CD8-positive, alpha-beta memory T cell (primary cell): ENCODE measurements around the gene SYT11. TPM values are rescaled to one million over a fixed set of nuclear protein-coding genes. Genes with fewer than 3 reads are reported as not detected.
A peak's percentile ranks its signal among the peaks of the same experiment; 100 is the strongest.
"Not testable (repeated sequence)": the region's sequence is repeated elsewhere in the genome, so short reads cannot be mapped to it uniquely, and the experiment has no call there.

Source experiments
- CTCF ChIA-PET: fragments of 350-600 bp; sonication (Branson Sonifier 250); formaldehyde crosslinking; loops from one replicate; lab custom pipeline; 2021; ENCODE audit warnings: antibody characterized with exemption; lab: Charles Lee
- POLR2A ChIA-PET: fragments of 350-600 bp; sonication (Branson Sonifier 250); formaldehyde crosslinking; loops from one replicate; lab custom pipeline; 2021; ENCODE audit warnings: antibody characterized with exemption; lab: Charles Lee
- DNase-seq, 5 donors: peaks; one replicate each; pipeline versions ENCODE4 v3.0.0 to v3.0.0-alpha.2; 2020 to 2022; ENCODE audit warnings: mixed read lengths in 1 of 5
- H3K27ac ChIP-seq: one replicate; pipeline ENCODE4 v1.7.0; 2013; ENCODE audit warnings: low read depth, mild to moderate bottlenecking, low read length, moderate library complexity
- H3K27me3 ChIP-seq: 2 replicates; pipeline ENCODE4 v1.7.0; 2013; ENCODE audit warnings: low read length, mild to moderate bottlenecking; ENCODE audit not compliant: insufficient read depth, poor library complexity, severe bottlenecking
- H3K36me3 ChIP-seq: 2 replicates; pipeline ENCODE4 v1.7.0; 2013; ENCODE audit warnings: mild to moderate bottlenecking, low read length, moderate library complexity; ENCODE audit not compliant: insufficient read depth
- H3K4me1 ChIP-seq: 2 replicates; pipeline ENCODE4 v1.7.0; 2013; ENCODE audit warnings: mild to moderate bottlenecking, low read length, moderate library complexity; ENCODE audit not compliant: insufficient read depth
- H3K4me3 ChIP-seq: 2 replicates; pipeline ENCODE4 v1.7.0; 2013; ENCODE audit warnings: mild to moderate bottlenecking, low read length
- H3K9me3 ChIP-seq: 2 replicates; pipeline ENCODE4 v1.7.0; 2013; ENCODE audit warnings: mild to moderate bottlenecking, low read length
- H3K27ac Mint-ChIP-seq, 8 donors: one replicate each; pipeline ENCODE4 v1.8.0; 2020 to 2021; ENCODE audit warnings: mixed read lengths in 8 of 8, mild to moderate bottlenecking in 6 of 8, inconsistent platforms in 3 of 8, moderate library complexity in 3 of 8
- H3K27me3 Mint-ChIP-seq, 2 donors: one replicate each; pipeline ENCODE4 v1.8.0; 2020 to 2021; ENCODE audit warnings: mixed read lengths in 2 of 2, mild to moderate bottlenecking in 1 of 2, moderate library complexity in 1 of 2
- H3K36me3 Mint-ChIP-seq, 3 donors: one replicate each; pipeline ENCODE4 v1.8.0; 2020 to 2021; ENCODE audit warnings: mixed read lengths in 3 of 3, inconsistent platforms in 1 of 3, mild to moderate bottlenecking in 1 of 3
- H3K4me1 Mint-ChIP-seq, 3 donors: one replicate each; pipeline ENCODE4 v1.8.0; 2020 to 2021; ENCODE audit warnings: mixed read lengths in 3 of 3, inconsistent platforms in 1 of 3, mild to moderate bottlenecking in 1 of 3
- H3K4me3 Mint-ChIP-seq, 7 donors: one replicate each; pipeline ENCODE4 v1.8.0; 2020 to 2021; ENCODE audit warnings: mixed read lengths in 7 of 7, mild to moderate bottlenecking in 6 of 7, moderate library complexity in 4 of 7, inconsistent platforms in 2 of 7
- H3K9me3 Mint-ChIP-seq, 5 donors: one replicate each; pipeline ENCODE4 v1.8.0; 2020 to 2022; ENCODE audit warnings: mixed read lengths in 5 of 5, mild to moderate bottlenecking in 3 of 5, moderate library complexity in 2 of 5, inconsistent platforms in 1 of 5
- polyA plus RNA-seq: library from polyadenylated mRNA; unstranded; fragments of 300-500 nt; fragmentation: Illumina TruSeq; gene quantifications from one replicate; pipeline ENCODE4 v1.2.3, GENCODE V29; 2021
- total RNA-seq, 2 experiments: library from RNA; stranded (reverse); gene quantifications; one replicate each; pipeline ENCODE4 v1.2.3, GENCODE V29; 2021

Gene SYT11
- total and polyA plus RNA-seq, 3 experiments from 2014 or later = 19.3 to 22.7 (median 22.7) TPM

- POLR2A ChIA-PET = no interaction called here
- Mint-ChIP-seq H3K27me3 (no peaks in the 10 kb centered on the region), H3K4me3 (no peak overlapping the region), H3K9me3 (no peaks in the 10 kb centered on the region), H3K4me1 (peaks cover 23 to 41% (median 32%) of the 10 kb centered on the region in 3 donors), H3K27ac (peak overlapping the region in 5 of 8 donors; percentile 8 to 79 (median 66)), H3K36me3 (peaks cover 0 to 26% (median 13%) of the 10 kb centered on the region in 3 donors)
- Histone ChIP-seq H3K27me3 (no peaks in the 10 kb centered on the region), H3K27ac (peak overlapping the region; percentile 67), H3K36me3 (no peaks in the 10 kb centered on the region), H3K9me3 (no peaks in the 10 kb centered on the region), H3K4me1 (peaks cover 4% of the 10 kb centered on the region), H3K4me3 (no peak overlapping the region)
- CTCF ChIA-PET = no interaction called here
- DNase-seq = no peak
Observed at GRCh38 chr1:155834296-155834926, 25.0 kb upstream of the SYT11 start.

- Mint-ChIP-seq H3K4me1 (peaks cover 23 to 46% (median 38%) of the 10 kb centered on the region in 3 donors), H3K36me3 (peaks cover 0 to 23% (median 13%) of the 10 kb centered on the region in 3 donors)
- H3K27ac Mint-ChIP-seq, H3K9me3 ChIP-seq, H3K4me3 Mint-ChIP-seq, H3K27me3 ChIP-seq, POLR2A ChIA-PET, H3K4me1 ChIP-seq, H3K36me3 ChIP-seq, H3K9me3 Mint-ChIP-seq, H3K27me3 Mint-ChIP-seq, DNase-seq, H3K4me3 ChIP-seq, CTCF ChIA-PET: not testable (repeated sequence)
- peak overlapping the region; percentile 67 for H3K27ac ChIP-seq
Observed at GRCh38 chr1:155834927-155835399, 24.4 kb upstream of the SYT11 start.

GRCh38 chr1:155835548-155835947, 23.8 kb upstream of the SYT11 start:
- Histone ChIP-seq H3K36me3 (no peaks in the 10 kb centered on the region), H3K9me3 (no peaks in the 10 kb centered on the region), H3K27me3 (no peaks in the 10 kb centered on the region), H3K27ac (peak overlapping the region; percentile 39), H3K4me3 (no peak overlapping the region), H3K4me1 (peaks cover 4% of the 10 kb centered on the region)
- Mint-ChIP-seq H3K9me3 (no peaks in the 10 kb centered on the region), H3K27ac (peak overlapping the region in 3 of 8 donors; percentile 25 to 47 (median 33)), H3K4me3 (no peak overlapping the region), H3K27me3 (no peaks in the 10 kb centered on the region), H3K4me1 (peaks cover 23 to 52% (median 41%) of the 10 kb centered on the region in 3 donors), H3K36me3 (peaks cover 0 to 28% (median 13%) of the 10 kb centered on the region in 3 donors)
- ChIA-PET CTCF (no interaction called here), POLR2A (no interaction called here)
- no peak for DNase-seq

DNA sequence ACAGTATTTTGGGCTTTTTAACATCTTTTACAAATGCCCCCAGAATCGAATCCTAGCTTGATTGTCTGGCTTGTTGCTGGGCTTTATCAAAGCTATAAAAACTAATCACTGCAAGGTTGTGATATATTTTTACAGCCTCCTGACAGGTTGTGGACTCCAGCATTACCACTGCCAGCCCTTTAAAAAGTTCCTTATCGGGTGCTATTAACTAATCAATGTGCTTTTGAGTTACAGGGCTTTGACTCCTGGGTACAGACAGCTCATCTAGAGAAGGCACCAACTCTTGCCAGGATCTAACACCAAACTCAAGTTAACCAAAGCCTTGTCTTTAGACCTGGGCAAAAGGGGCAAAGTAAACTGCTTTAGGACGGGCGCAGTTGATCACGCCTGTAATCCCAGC, 19.0 kb upstream of the SYT11 start:
- POLR2A ChIA-PET = interaction anchor here (0.6 kb wide), 1 partner anchor 23 kb away, joined by 3 read pairs; no protein-coding TSS in a partner anchor

DNA sequence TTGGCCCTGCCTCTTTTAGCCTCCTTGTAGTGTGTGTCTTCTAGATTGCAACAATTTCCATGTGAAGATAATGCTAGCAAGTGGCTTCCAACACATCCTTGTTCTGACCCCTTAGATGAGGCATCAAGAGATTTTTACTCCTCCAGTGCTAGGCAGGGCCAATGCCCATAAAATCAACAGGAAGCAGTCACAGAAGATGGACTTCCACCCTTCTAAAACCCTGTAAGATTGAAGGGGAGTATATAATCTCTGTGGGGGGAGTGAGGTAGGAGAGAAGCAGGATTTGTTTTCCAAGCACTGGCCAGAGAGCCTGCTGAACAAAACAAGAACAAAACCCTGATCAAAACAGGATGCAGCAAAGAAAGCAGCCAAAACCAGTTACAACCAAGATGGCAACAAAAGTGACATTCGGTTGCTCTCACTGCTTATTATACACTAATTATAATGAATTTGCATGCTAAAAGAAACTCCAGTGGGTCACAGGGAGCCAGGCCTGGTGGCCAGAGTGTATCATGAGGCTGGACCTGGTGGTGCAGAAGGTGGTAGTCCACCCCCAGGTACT, 14.4 kb upstream of the SYT11 start:
- no peak for DNase-seq
- no peak overlapping the region for H3K4me3 Mint-ChIP-seq
- H3K36me3 Mint-ChIP-seq = peaks cover 8 to 65% (median 13%) of the 10 kb centered on the region in 3 donors
- H3K27me3 Mint-ChIP-seq = no peaks in the 10 kb centered on the region
- no peaks in the 10 kb centered on the region for H3K9me3 ChIP-seq
- H3K4me3 ChIP-seq = no peak overlapping the region
- H3K27me3 ChIP-seq = no peaks in the 10 kb centered on the region
- H3K9me3 Mint-ChIP-seq = no peaks in the 10 kb centered on the region
- peaks cover 6% of the 10 kb centered on the region for H3K36me3 ChIP-seq
- peaks cover 32% of the 10 kb centered on the region for H3K4me1 ChIP-seq
- peak overlapping the region in 7 of 8 donors; percentile 24 to 78 (median 66) for H3K27ac Mint-ChIP-seq
- peaks cover 45 to 69% (median 65%) of the 10 kb centered on the region in 3 donors for H3K4me1 Mint-ChIP-seq
- CTCF ChIA-PET = no interaction called here
- POLR2A ChIA-PET = no interaction called here
- no peak overlapping the region for H3K27ac ChIP-seq

More for the DNA sequence above, 19.0 kb upstream of the SYT11 start:
- peaks cover 17% of the 10 kb centered on the region for H3K4me1 ChIP-seq
- Mint-ChIP-seq H3K9me3 (no peaks in the 10 kb centered on the region), H3K4me3 (no peak overlapping the region), H3K27me3 (no peaks in the 10 kb centered on the region), H3K27ac (peak overlapping the region in 1 of 8 donors; percentile 35), H3K4me1 (peaks cover 41 to 72% (median 64%) of the 10 kb centered on the region in 3 donors), H3K36me3 (peaks cover 7 to 51% (median 13%) of the 10 kb centered on the region in 3 donors)
- H3K4me3 ChIP-seq = no peak overlapping the region
- no peak for DNase-seq
- H3K27ac ChIP-seq = no peak overlapping the region
- no peaks in the 10 kb centered on the region for H3K36me3 ChIP-seq
- CTCF ChIA-PET = no interaction called here
- no peaks in the 10 kb centered on the region for H3K27me3 ChIP-seq
- H3K9me3 ChIP-seq = no peaks in the 10 kb centered on the region

- Mint-ChIP-seq H3K9me3 (no peaks in the 10 kb centered on the region), H3K4me1 (peaks cover 49 to 77% (median 64%) of the 10 kb centered on the region in 3 donors), H3K4me3 (peak overlapping the region in 3 of 7 donors; percentile 6 to 44 (median 28)), H3K36me3 (peaks cover 15 to 71% (median 16%) of the 10 kb centered on the region in 3 donors), H3K27ac (peak overlapping the region in 7 of 8 donors; percentile 16 to 89 (median 59)), H3K27me3 (no peaks in the 10 kb centered on the region)
- peaks cover 6% of the 10 kb centered on the region for H3K36me3 ChIP-seq
- ChIA-PET POLR2A (no interaction called here), CTCF (no interaction called here)
- H3K27ac ChIP-seq = no peak overlapping the region
- H3K9me3 ChIP-seq = no peaks in the 10 kb centered on the region
- peaks cover 32% of the 10 kb centered on the region for H3K4me1 ChIP-seq
- H3K27me3 ChIP-seq = no peaks in the 10 kb centered on the region
- H3K4me3 ChIP-seq = no peak overlapping the region
- no peak for DNase-seq
Observed at GRCh38 chr1:155847823-155848529, 11.4 kb upstream of the SYT11 start.

- H3K4me1 Mint-ChIP-seq = peaks cover 29 to 64% (median 54%) of the 10 kb centered on the region in 3 donors
- H3K27me3 ChIP-seq = no peaks in the 10 kb centered on the region
- H3K4me3 ChIP-seq = no peak overlapping the region
- no peak overlapping the region for H3K27ac ChIP-seq
- no peaks in the 10 kb centered on the region for H3K9me3 Mint-ChIP-seq
- H3K27ac Mint-ChIP-seq = peak overlapping the region in 4 of 8 donors; percentile 34 to 77 (median 60)
- H3K27me3 Mint-ChIP-seq = no peaks in the 10 kb centered on the region
- DNase-seq = no peak
- H3K4me1 ChIP-seq = peaks cover 20% of the 10 kb centered on the region
- ChIA-PET CTCF (interaction anchor here (1.0 kb wide), 1 partner anchor 18 kb away, joined by 3 read pairs; no protein-coding TSS in a partner anchor), POLR2A (no interaction called here)
- H3K9me3 ChIP-seq = no peaks in the 10 kb centered on the region
- peaks cover 27% of the 10 kb centered on the region for H3K36me3 ChIP-seq
- peaks cover 9 to 66% (median 11%) of the 10 kb centered on the region in 3 donors for H3K36me3 Mint-ChIP-seq
- peak overlapping the region; percentile 0 to 72 (median 15) for H3K4me3 Mint-ChIP-seq
Observed at GRCh38 chr1:155850345-155850744, 9.0 kb upstream of the SYT11 start.
